Activated CD8-positive, alpha-beta memory T cell treated with anti-CD3 and anti-CD28 coated beads for 1 hour (primary cell): ENCODE measurements around the gene TRIM7.
A peak's percentile ranks its signal among the peaks of the same experiment; 100 is the strongest.
"Not testable (repeated sequence)": the region's sequence is repeated elsewhere in the genome, so short reads cannot be mapped to it uniquely, and the experiment has no call there.

Experiments used
- DNase-seq, 2 donors: peaks; one replicate each; pipeline ENCODE4 v3.0.0-alpha.2; 2020; ENCODE audit warnings: low read depth in 1 of 2; ENCODE audit errors: extremely low read depth in 1 of 2

The TRIM7 gene

GRCh38 chr5:181214249-181214648 lies 9.3 kb upstream of the TRIM7 start:
- not testable (repeated sequence) for DNase-seq

DNA sequence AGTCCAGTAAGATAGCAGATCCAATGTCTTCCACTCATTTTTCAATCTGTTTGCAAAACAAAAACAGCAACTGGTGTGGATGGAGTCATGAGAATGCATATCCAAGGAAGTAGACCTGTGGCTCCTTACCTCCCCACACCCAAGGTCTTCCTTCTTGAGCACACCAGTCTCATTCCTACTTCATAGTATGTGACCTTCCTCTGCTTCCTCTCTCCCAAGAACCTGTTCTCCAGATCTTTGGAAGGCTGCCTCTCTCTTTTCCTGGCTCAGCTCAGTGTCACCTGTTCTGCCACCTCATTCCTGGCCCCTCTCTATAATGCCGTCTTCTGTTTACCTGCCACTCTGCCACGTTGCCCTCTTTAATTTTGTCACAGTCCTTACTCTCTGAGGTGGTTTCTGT lies 7.9 kb upstream of the TRIM7 start:
- DNase-seq, result no peak

- no peak for DNase-seq
Measured at GRCh38 chr5:181212080-181212479, 7.1 kb upstream of the TRIM7 start.

GRCh38 chr5:181211208-181211607 lies 6.2 kb upstream of the TRIM7 start:
- DNase-seq, result no peak

GRCh38 chr5:181210698-181211097 lies 5.7 kb upstream of the TRIM7 start:
- not testable (repeated sequence) for DNase-seq

DNA sequence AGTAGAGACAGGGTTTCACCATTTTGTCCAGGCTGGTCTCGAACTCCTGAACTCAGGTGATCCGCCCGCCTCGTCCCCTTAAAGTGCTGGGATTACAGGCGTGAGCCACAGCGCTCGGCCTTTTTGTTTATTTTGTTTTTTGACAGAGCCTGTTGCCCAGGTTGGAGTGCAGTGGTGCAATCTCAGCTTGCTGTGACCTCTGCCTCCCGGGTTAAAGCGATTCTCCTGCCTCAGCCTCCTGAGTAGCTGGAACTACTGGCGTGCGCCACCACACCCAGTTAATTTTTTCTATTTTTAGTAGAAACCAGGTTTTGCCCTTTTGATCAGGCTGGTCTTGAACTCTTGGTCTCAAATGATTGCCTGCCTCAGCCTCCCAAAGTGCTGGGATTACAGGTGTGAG lies 5.2 kb upstream of the TRIM7 start:
- DNase-seq, result not testable (repeated sequence)

GRCh38 chr5:181209006-181209405 lies 4.0 kb upstream of the TRIM7 start:
- not testable (repeated sequence) for DNase-seq

DNA sequence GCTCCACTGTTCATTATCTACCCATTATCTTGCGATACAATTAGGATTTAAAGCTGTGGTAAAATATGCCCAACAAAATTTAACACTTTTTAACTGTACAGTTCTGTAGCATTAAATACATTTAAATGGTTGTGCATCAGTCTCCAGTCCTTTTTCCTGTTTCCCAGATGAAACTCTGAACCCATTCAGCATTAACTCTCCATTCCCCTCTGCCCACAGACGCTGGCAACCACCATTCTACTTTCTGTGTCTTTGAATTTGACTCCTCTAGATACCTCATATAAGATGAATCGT lies 2.9 kb upstream of the TRIM7 start:
- no peak for DNase-seq

DNA sequence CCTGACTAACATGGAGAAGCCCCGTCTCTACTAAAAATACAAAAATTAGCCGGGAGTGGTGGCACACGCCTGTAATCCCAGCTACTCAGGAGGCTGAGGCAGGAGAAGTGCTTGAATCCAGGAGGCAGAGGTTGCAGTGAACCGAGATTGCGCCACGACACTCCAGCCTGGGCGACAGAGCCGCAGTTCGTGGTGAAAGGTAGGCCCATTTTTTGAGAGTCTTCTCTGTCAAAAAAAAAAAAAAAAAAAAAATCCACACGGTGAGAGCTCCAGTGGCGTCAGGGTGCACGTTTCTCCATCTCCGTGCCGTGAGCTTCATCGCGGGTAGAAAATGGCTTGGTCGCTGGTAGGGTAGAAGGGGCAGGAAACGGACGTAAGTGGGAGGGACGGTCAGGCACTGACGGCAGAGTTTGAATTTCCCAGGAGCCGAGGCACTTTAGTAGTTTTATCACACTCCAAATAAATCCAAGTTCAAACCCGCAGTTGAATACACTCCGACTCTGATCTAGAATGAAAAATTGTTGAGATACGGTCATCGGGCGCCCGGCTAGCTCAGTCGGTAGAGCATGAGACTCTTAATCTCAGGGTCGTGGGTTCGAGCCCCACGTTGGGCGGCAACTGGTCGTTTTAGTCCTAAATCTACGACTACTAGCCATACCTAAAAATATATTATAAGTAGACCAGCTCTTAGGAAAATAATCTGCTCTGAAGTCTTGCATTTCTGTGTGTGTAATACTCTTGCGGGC lies 2.4 kb upstream of the TRIM7 start:
- peak in 1 of 2 donors; percentile 59 for DNase-seq

GRCh38 chr5:181205761-181206649 lies 1.0 kb upstream of the TRIM7 start:
- no peak for DNase-seq

- DNase-seq, result no peak
Measured at GRCh38 chr5:181204113-181204825, 727 bp downstream of the TRIM7 start.

DNA sequence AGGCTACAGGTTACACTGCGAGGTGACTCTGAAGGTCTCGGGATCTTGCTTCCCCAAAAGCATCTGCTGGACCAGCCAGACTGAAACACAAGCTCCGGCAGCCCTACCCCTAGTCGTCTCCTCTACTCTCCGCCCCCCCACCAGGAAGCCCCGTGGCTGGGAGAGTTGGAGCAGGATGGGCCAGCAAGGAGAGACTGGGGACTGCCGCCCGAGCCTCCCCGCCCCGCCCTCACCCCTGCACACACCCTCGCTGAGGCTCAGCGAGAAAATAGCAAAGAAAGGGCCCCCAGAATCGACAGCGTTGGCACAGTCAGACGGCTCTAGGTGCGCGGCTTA lies 1.3 kb downstream of the TRIM7 start:
- DNase-seq, result no peak

DNA sequence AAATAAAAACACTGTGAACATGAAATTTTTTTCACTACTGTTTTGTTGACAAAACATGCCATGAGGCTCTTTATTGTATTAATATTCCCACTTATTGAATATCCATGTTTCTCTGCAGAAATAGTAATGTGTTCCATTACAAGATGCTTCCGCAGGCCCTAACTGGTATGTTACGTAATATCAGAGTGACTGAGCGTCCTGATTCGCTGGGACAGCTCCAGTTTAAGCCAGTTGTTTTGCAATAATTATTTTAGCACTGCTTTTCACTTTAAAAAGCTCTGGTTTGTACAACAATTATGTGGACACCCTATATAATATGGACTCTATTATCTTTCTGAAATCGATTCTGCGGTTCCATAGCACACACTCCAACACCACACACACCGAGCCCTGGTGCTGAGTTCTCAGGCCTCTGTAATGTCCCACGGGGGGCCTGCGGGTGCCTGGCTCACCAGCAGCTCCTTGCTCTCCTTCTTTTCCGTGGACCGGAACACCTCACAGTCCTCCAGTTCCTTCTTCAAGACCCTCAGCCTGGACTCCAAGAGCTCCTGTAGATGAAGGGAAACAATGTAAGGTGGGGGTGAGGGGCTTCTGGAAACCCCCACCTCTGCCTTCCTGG lies 1.8 kb downstream of the TRIM7 start:
- DNase-seq, result no peak

DNA sequence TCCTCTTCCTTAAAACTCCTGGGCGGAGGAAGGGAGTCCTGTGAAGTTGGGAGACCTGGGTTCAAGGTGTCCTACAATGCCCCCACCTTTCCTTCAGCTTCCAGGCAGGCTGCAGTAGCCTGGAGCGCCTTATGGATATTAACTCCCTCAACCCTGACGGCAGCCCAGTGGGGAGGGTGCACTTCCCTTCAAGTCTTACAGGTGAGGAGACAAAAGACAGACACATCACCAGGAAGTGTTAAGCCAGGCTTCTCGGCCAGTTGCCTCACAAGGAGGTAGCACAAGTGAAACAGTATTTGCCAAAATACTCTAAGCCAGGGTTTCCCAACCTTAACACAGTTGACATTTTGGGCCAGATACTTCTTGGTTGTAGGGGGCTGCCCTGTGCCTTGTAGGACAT lies 4.2 kb downstream of the TRIM7 start:
- DNase-seq, result no peak

DNA sequence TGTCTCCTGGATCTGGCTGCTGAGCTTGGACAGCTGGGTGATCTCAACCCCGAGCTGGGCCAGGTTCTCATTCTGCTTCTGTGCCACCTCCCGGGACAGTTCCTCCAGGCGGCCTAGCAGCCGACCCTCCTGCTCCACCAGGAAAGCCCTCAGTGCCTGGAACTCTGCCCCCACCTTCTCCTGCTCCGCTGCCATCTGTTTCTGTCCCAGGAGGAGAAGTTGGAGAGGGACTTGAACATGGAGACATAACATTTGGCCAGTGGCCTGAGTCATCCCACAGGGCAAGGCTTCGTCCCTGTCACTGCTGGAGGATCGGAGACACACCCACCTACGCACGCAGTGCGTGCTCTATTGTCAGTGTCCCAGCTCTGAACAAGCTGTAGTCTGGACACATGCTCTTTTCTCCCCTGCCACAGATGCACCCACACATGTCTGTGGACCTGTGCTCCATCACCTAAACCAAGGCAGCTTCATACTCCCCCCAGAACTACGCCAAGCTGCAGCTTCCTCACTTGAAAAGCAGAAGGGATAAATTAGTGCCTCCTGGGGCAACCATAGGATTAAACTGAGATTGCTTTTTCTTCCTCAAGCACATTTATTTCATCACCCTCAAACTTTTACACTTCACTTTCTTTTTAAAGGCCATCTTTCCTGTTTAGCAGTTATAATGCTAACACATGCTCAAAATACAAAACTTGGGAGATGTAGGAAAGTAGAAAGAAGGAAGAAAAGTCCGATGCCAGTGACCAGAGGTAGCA lies 4.9 kb downstream of the TRIM7 start:
- no peak for DNase-seq

- no peak for DNase-seq
Measured at GRCh38 chr5:181198905-181199519, 6.0 kb downstream of the TRIM7 start.

DNA sequence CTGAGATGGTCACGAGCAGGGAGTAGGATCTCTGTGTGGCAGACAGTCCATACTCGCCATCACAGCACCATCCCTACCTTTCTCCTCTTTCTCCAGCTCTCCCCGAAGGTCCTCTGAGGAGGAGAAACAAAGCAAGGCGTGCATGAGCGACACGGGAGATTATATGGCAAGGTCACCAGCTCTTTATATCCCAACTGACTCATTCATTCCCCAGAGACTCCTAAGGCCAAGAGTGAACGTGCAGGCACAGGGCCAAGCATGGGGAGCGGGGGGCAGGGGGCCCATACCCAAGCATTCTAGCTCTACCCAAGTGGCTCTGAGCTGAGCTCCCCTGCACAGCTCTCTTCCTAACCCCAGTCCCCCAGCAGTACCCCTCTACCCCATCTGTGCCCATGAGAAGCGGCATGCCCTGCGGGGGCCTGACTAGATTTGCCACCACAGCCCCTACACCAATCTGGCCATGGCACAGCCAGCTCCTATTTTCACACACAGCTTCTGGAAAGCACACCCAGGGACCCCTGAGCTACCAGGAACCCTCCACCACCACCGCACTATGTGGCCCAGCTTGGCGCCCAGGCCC lies 6.8 kb downstream of the TRIM7 start:
- no peak for DNase-seq

- no peak for DNase-seq
Measured at GRCh38 chr5:181197326-181197951, 7.6 kb downstream of the TRIM7 start.

GRCh38 chr5:181195249-181195761 lies 9.7 kb downstream of the TRIM7 start:
- no peak for DNase-seq
